Measurements from ENCODE around the gene PRR29. TPM values are rescaled to one million over a fixed set of nuclear protein-coding genes. Genes with fewer than 3 reads are reported as not detected.

Gene PRR29
- total RNA-seq, 2 donors from 2014 or later = 0.09 to 0.74 TPM

- Histone ChIP-seq H3K36me3 (no peaks in the 10 kb centered on the region), H3K4me3 (no peak overlapping the region), H3K4me1 (replicated peaks) (no peaks in the 10 kb centered on the region), H3K27ac (no peak overlapping the region), H3K9me3 (no peaks in the 10 kb centered on the region), H3K27me3 (replicated peaks; ENCODE audit: insufficient read depth) (no peaks in the 10 kb centered on the region)
- DNase-seq (ENCODE audit: low spot score) = no peak
- TF ChIP-seq CTCF (IDR thresholded peaks at IDR 0.05) = no peak
- intact Hi-C loops (cut with DNase I) = no loop called here
- 69% methylated on average over 5 of the region's 5 CpGs for WGBS
Measured at GRCh38 chr17:64007838-64008282, 9.7 kb downstream of the PRR29 start.

DNA sequence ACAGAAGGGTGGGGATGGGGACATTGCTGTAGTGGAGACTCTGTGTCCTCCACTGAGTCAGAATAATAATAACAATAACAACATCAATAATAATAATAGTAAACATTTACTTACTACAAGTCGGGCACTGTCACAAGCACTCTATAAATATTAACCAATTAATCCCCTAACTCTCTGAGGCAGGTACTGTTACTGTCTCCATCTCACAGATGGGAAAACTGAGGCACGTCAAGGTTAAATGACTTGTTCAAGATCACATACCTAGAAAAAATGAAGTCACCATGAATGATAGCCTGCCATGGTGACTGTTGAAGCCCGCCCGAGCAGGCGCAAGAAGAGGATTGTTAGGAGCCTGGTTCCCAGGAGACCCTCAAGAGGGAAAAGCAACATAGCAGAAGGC, 10.2 kb downstream of the PRR29 start:
- Histone ChIP-seq H3K4me3 (no peak overlapping the region), H3K4me1 (replicated peaks) (no peaks in the 10 kb centered on the region), H3K27ac (no peak overlapping the region), H3K27me3 (replicated peaks; ENCODE audit: insufficient read depth) (no peaks in the 10 kb centered on the region), H3K9me3 (no peaks in the 10 kb centered on the region), H3K36me3 (no peaks in the 10 kb centered on the region)
- DNase-seq (ENCODE audit: low spot score) = no peak
- intact Hi-C loops (cut with DNase I) = no loop called here
- no peak for TF ChIP-seq CTCF (IDR thresholded peaks at IDR 0.05)
- no peak for TF ChIP-seq POLR2A (IDR thresholded peaks at IDR 0.05)
- no peak for TF ChIP-seq POLR2AphosphoS5 (IDR thresholded peaks at IDR 0.05)
- WGBS = 80% methylated on average over 5 of the region's 5 CpGs

DNA sequence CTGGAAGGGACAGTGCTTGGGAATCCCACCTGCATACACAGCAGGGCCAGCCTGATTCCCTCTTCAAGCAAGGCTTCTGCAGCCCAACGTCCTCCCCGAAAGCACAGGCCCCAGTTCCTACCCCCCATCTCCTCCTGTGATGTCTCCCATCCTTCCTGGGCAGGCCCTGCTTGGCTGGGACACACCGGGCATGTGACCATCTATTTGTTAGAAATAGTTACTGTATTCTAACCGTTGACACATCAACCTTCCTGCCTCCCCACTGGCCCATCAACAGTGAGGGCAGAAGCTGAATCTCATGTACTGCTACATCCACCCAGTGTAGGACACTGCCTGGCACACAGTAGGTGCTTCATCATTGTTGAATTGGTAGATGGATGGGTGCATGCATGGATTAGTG, 10.7 kb downstream of the PRR29 start:
- H3K9me3 ChIP-seq = no peaks in the 10 kb centered on the region
- no peak for TF ChIP-seq POLR2A (IDR thresholded peaks at IDR 0.05)
- no peak for TF ChIP-seq POLR2AphosphoS5 (IDR thresholded peaks at IDR 0.05)
- TF ChIP-seq CTCF (IDR thresholded peaks at IDR 0.05) = no peak
- no peaks in the 10 kb centered on the region for H3K36me3 ChIP-seq
- intact Hi-C loops (cut with DNase I) = no loop called here
- no peaks in the 10 kb centered on the region for H3K4me1 ChIP-seq (replicated peaks)
- DNase-seq (ENCODE audit: low spot score) = no peak
- 69% methylated on average over 4 of the region's 4 CpGs for WGBS
- H3K4me3 ChIP-seq = no peak overlapping the region
- no peaks in the 10 kb centered on the region for H3K27me3 ChIP-seq (replicated peaks; ENCODE audit: insufficient read depth)
- H3K27ac ChIP-seq = no peak overlapping the region

GRCh38 chr17:64009571-64010402, 11.6 kb downstream of the PRR29 start:
- no peaks in the 10 kb centered on the region for H3K4me1 ChIP-seq (replicated peaks)
- no peak overlapping the region for H3K4me3 ChIP-seq
- no peak for TF ChIP-seq POLR2A (IDR thresholded peaks at IDR 0.05)
- TF ChIP-seq CTCF (IDR thresholded peaks at IDR 0.05) = no peak
- TF ChIP-seq POLR2AphosphoS5 (IDR thresholded peaks at IDR 0.05) = no peak
- no peaks in the 10 kb centered on the region for H3K36me3 ChIP-seq
- H3K9me3 ChIP-seq = no peaks in the 10 kb centered on the region
- H3K27ac ChIP-seq = no peak overlapping the region
- 67% methylated on average over 8 of the region's 8 CpGs for whole genome bisulfite sequencing
- intact Hi-C loops (cut with DNase I) = no loop called here
- no peak for DNase-seq (ENCODE audit: low spot score)
- H3K27me3 ChIP-seq (replicated peaks; ENCODE audit: insufficient read depth) = no peaks in the 10 kb centered on the region

DNA sequence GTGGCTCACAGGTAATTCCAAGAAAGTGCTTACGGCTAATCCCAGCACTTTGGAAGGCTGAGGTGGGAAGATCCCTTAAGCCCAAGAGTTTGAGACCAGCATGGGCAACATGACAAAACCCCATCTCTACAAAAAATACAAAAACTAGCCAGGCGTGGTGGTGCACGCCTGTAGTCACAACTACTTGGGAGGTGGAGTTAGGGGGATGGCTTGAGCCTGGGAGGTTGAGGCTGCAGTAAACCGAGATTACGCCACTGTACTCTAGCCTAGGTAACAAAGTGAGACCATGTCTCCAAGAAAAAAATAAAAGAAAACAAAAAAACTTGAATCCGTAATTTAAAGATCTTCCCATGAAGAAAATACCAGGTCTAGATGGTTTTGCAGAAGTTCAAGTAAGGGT, 17.3 kb downstream of the PRR29 start:
- 90% methylated on average over 6 of the region's 6 CpGs for WGBS
- TF ChIP-seq CTCF (IDR thresholded peaks at IDR 0.05) (no peak), POLR2AphosphoS5 (IDR thresholded peaks at IDR 0.05) (no peak), POLR2A (IDR thresholded peaks at IDR 0.05) (no peak)
- intact Hi-C loops (cut with DNase I) = no loop called here
- Histone ChIP-seq H3K36me3 (no peaks in the 10 kb centered on the region), H3K27ac (no peak overlapping the region), H3K4me1 (replicated peaks) (no peaks in the 10 kb centered on the region), H3K4me3 (no peak overlapping the region), H3K27me3 (replicated peaks; ENCODE audit: insufficient read depth) (no peaks in the 10 kb centered on the region), H3K9me3 (no peaks in the 10 kb centered on the region)
- no peak for DNase-seq (ENCODE audit: low spot score)

All from prostate gland (tissue), 2 donors.